AG09309 (cell line): ENCODE results near the gene TNF.

Experiments
- DNase-seq: peaks from one replicate; pipeline ENCODE4 v3.0.0-alpha.2; 2010; ENCODE audit warnings: low read depth
- H3K4me3 ChIP-seq: 2 replicates; pipeline ENCODE4 v1.5.1; 2011; ENCODE audit warnings: mild to moderate bottlenecking, low read depth, low read length, moderate library complexity; ENCODE audit not compliant: control insufficient read depth
- TF ChIP-seq, protein P1 (sequence below): IDR thresholded peaks from 2 replicates; pipeline ENCODE4 v1.5.1; 2011; ENCODE audit warnings: mild to moderate bottlenecking, low read depth, low read length, inconsistent platforms; ENCODE audit not compliant: insufficient read depth, control insufficient read depth; ENCODE audit errors: missing control alignments

Gene TNF

GRCh38 chr6:31559958-31560696 is 15.2 kb upstream of the TNF start:
- H3K4me3 ChIP-seq: no peak overlapping the region
- DNase-seq: no peak
- TF ChIP-seq, protein P1, sequence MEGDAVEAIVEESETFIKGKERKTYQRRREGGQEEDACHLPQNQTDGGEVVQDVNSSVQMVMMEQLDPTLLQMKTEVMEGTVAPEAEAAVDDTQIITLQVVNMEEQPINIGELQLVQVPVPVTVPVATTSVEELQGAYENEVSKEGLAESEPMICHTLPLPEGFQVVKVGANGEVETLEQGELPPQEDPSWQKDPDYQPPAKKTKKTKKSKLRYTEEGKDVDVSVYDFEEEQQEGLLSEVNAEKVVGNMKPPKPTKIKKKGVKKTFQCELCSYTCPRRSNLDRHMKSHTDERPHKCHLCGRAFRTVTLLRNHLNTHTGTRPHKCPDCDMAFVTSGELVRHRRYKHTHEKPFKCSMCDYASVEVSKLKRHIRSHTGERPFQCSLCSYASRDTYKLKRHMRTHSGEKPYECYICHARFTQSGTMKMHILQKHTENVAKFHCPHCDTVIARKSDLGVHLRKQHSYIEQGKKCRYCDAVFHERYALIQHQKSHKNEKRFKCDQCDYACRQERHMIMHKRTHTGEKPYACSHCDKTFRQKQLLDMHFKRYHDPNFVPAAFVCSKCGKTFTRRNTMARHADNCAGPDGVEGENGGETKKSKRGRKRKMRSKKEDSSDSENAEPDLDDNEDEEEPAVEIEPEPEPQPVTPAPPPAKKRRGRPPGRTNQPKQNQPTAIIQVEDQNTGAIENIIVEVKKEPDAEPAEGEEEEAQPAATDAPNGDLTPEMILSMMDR: no peak

DNA sequence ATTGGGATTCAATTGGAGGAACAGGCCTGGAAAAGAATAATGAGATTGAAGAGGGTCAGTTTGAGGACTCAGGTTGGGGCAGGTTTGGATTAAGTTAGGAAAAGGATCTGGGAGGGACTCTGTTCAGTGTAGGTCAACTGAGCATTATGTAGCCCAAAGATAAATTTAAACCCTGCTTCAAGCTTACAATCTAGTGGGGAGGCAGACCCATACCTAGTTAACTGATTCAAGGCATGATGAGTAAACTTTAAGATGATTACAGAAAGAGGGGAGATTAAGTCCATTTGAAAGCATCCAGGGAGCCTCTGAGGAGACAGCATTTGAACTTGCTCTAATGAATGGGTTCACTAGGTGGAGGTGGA is 14.7 kb upstream of the TNF start:
- no peak overlapping the region for H3K4me3 ChIP-seq
- no peak for DNase-seq
- TF ChIP-seq, protein P1: no peak

GRCh38 chr6:31567531-31568370 is 7.6 kb upstream of the TNF start:
- no peak for DNase-seq
- H3K4me3 ChIP-seq: no peak overlapping the region
- TF ChIP-seq, protein P1: no peak

GRCh38 chr6:31568537-31568961 is 6.8 kb upstream of the TNF start:
- no peak overlapping the region for H3K4me3 ChIP-seq
- no peak for DNase-seq
- TF ChIP-seq, protein P1: no peak

DNA sequence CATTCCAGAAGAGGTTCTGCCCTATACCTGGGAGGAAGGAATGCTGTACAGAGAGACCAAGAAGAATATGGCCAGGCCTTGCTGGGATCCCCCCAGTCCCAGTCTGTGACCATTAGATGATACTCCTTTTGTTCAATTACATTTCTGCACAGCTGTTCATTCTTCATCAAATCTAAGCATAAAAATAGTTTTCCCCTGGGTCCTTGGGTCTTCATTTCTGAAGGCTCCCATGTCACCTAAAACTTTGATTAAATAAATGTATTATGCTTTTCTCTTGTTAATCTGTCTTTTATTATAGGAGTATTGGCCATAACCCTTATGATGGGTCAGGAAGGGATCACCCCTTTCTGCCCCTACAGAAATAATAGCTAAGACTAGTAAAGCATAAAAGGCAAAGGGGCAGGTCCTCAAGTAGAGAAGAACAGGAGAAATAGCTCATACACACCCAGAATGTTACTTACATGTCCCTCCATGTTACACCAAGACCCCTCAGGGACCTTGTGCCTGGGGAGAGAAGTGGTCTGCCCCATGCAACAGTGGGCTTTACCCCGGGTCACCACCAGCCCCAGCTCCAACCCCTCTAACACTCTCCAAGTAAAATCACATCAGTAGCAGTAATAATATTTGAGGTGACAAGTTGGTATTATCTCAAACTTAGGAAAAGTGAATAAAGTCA is 5.4 kb upstream of the TNF start:
- TF ChIP-seq, protein P1: no peak
- no peak for DNase-seq
- H3K4me3 ChIP-seq: no peak overlapping the region

DNA sequence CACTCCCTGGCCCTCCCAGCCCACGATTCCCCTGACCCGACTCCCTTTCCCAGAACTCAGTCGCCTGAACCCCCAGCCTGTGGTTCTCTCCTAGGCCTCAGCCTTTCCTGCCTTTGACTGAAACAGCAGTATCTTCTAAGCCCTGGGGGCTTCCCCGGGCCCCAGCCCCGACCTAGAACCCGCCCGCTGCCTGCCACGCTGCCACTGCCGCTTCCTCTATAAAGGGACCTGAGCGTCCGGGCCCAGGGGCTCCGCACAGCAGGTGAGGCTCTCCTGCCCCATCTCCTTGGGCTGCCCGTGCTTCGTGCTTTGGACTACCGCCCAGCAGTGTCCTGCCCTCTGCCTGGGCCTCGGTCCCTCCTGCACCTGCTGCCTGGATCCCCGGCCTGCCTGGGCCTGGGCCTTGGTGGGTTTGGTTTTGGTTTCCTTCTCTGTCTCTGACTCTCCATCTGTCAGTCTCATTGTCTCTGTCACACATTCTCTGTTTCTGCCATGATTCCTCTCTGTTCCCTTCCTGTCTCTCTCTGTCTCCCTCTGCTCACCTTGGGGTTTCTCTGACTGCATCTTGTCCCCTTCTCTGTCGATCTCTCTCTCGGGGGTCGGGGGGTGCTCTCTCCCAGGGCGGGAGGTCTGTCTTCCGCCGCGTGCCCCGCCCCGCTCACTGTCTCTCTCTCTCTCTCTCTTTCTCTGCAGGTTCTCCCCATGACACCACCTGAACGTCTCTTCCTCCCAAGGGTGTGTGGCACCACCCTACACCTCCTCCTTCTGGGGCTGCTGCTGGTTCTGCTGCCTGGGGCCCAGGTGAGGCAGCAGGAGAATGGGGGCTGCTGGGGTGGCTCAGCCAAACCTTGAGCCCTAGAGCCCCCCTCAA is 3.1 kb upstream of the TNF start, which contains the start of gene LTA:
TSS of gene LTA (plus strand) at position 249 of the 871 bp plus-strand sequence. CDS start at position 703, 454 bp downstream.
- H3K4me3 ChIP-seq: no peak within 1 kb of the TSS
- TF ChIP-seq, protein P1: no peak
- DNase-seq: no peak
